GM12892 (cell line): ENCODE data around the gene LRRC74B.

Source experiments
- POLR2A ChIP-seq: IDR thresholded peaks from 2 replicates; pipeline ENCODE4 v1.6.1; 2011; ENCODE audit warnings: low read depth, low read length, control low read depth
- POLR2AphosphoS5 ChIP-seq: IDR thresholded peaks from 2 replicates; pipeline ENCODE4 v1.6.1; 2011; ENCODE audit warnings: low read depth, low read length, control low read depth

GRCh38 chr22:21038405-21038804 lies 7.3 kb upstream of the LRRC74B start:
- TF ChIP-seq POLR2A, result no peak
- TF ChIP-seq POLR2AphosphoS5, result no peak
